ENCODE data around the gene AFTPH.

The AFTPH gene

GRCh38 chr2:64607381-64608304 is 83.5 kb downstream of the AFTPH start:
- no peak for TF ChIP-seq CTCF (IDR thresholded peaks at IDR 0.05)

GRCh38 chr2:64608867-64609226 is 84.7 kb downstream of the AFTPH start:
- TF ChIP-seq CTCF (IDR thresholded peaks at IDR 0.05), result no peak

- TF ChIP-seq CTCF (IDR thresholded peaks at IDR 0.05), result no peak
Observed at GRCh38 chr2:64609227-64609941, 85.3 kb downstream of the AFTPH start.

GRCh38 chr2:64609942-64610281 is 85.8 kb downstream of the AFTPH start:
- no peak for TF ChIP-seq CTCF (IDR thresholded peaks at IDR 0.05)

GRCh38 chr2:64610316-64610855 is 86.3 kb downstream of the AFTPH start:
- no peak for TF ChIP-seq CTCF (IDR thresholded peaks at IDR 0.05)

GRCh38 chr2:64612575-64613195 is 88.6 kb downstream of the AFTPH start:
- TF ChIP-seq CTCF (IDR thresholded peaks at IDR 0.05), result no peak

- TF ChIP-seq CTCF (IDR thresholded peaks at IDR 0.05), result no peak
Observed at GRCh38 chr2:64613276-64613675, 89.1 kb downstream of the AFTPH start.

Data from LNCAP (cell line).